Naive B cell (primary cell): ENCODE data around the gene DNMT1. TPM values are rescaled to one million over a fixed set of nuclear protein-coding genes. Genes with fewer than 3 reads are reported as not detected.
A peak's percentile ranks its signal among the peaks of the same experiment; 100 is the strongest.

Source experiments
- ATAC-seq, 2 donors: fragments of 150-1000 bp; cut with Tn5 transposase; 2 replicates each; pipeline ENCODE4 v1.10.0; 2021; ENCODE audit warnings: low read depth in 2 of 2, mild to moderate bottlenecking in 2 of 2, moderate library complexity in 2 of 2
- DNase-seq: peaks from one replicate; pipeline ENCODE4 v3.0.0; 2022
- H3K27ac Mint-ChIP-seq, 6 donors: one replicate each; pipeline ENCODE4 v1.8.0; 2020 to 2022; ENCODE audit warnings: mild to moderate bottlenecking in 6 of 6, mixed read lengths in 6 of 6, moderate library complexity in 5 of 6, inconsistent platforms in 2 of 6
- H3K27me3 Mint-ChIP-seq, 3 donors: one replicate each; pipeline ENCODE4 v1.8.0; 2021 to 2022; ENCODE audit warnings: mixed read lengths in 3 of 3, mild to moderate bottlenecking in 1 of 3
- H3K36me3 Mint-ChIP-seq, 2 donors: one replicate each; pipeline ENCODE4 v1.8.0; 2020 to 2022; ENCODE audit warnings: mixed read lengths in 2 of 2, inconsistent platforms in 1 of 2, mild to moderate bottlenecking in 1 of 2
- H3K4me1 Mint-ChIP-seq, 3 donors: one replicate each; pipeline ENCODE4 v1.8.0; 2020 to 2022; ENCODE audit warnings: mixed read lengths in 3 of 3, inconsistent platforms in 1 of 3, mild to moderate bottlenecking in 1 of 3, moderate library complexity in 1 of 3
- H3K4me3 Mint-ChIP-seq, 8 donors: one replicate each; pipeline ENCODE4 v1.8.0; 2020 to 2022; ENCODE audit warnings: mild to moderate bottlenecking in 8 of 8, mixed read lengths in 8 of 8, moderate library complexity in 8 of 8, inconsistent platforms in 2 of 8
- H3K9me3 Mint-ChIP-seq, 7 donors: one replicate each; pipeline ENCODE4 v1.8.0; 2020 to 2022; ENCODE audit warnings: mixed read lengths in 7 of 7, mild to moderate bottlenecking in 5 of 7, inconsistent platforms in 2 of 7, moderate library complexity in 1 of 7
- polyA plus RNA-seq, 6 donors: library from polyadenylated mRNA; unstranded; fragments of 300-500 nt; fragmentation: Illumina TruSeq; gene quantifications; one replicate each; pipeline ENCODE4 v1.2.3, GENCODE V29; 2021; ENCODE audit warnings: low read depth in 6 of 6

DNMT1 gene
- polyA plus RNA-seq, 6 donors from 2014 or later, result 13.9 to 56.7 (median 31.3) TPM

GRCh38 chr19:10138879-10139795 lies 55.6 kb downstream of the DNMT1 start:
- peaks cover 0 to 13% of the 10 kb centered on the region in 2 donors for H3K36me3 Mint-ChIP-seq
- H3K27me3 Mint-ChIP-seq, result no peaks in the 10 kb centered on the region
- no peaks in the 10 kb centered on the region for H3K9me3 Mint-ChIP-seq
- H3K27ac Mint-ChIP-seq, result no peak overlapping the region
- no peaks in the 10 kb centered on the region for H3K4me1 Mint-ChIP-seq
- no peak overlapping the region for H3K4me3 Mint-ChIP-seq
- ATAC-seq, result no peak
- DNase-seq, result no peak

GRCh38 chr19:10137751-10138682 lies 56.7 kb downstream of the DNMT1 start:
- Mint-ChIP-seq H3K27ac (peak overlapping the region in 1 of 6 donors; percentile 59), H3K4me3 (no peak overlapping the region), H3K36me3 (peaks cover 5 to 14% of the 10 kb centered on the region in 2 donors), H3K9me3 (no peaks in the 10 kb centered on the region), H3K4me1 (no peaks in the 10 kb centered on the region), H3K27me3 (no peaks in the 10 kb centered on the region)
- no peak for ATAC-seq
- no peak for DNase-seq

- Mint-ChIP-seq H3K4me1 (no peaks in the 10 kb centered on the region), H3K36me3 (peaks cover 9 to 14% of the 10 kb centered on the region in 2 donors), H3K9me3 (peaks cover 0 to 2% (median 0%) of the 10 kb centered on the region in 7 donors), H3K4me3 (no peak overlapping the region), H3K27ac (no peak overlapping the region), H3K27me3 (no peaks in the 10 kb centered on the region)
- no peak for DNase-seq
- ATAC-seq, result no peak
These were observed 57.8 kb downstream of the DNMT1 start for GRCh38 chr19:10136936-10137335.

- ATAC-seq, result no peak
- H3K36me3 Mint-ChIP-seq, result peaks cover 9 to 21% of the 10 kb centered on the region in 2 donors
- H3K4me1 Mint-ChIP-seq, result no peaks in the 10 kb centered on the region
- peaks cover 0 to 2% (median 0%) of the 10 kb centered on the region in 7 donors for H3K9me3 Mint-ChIP-seq
- H3K27ac Mint-ChIP-seq, result no peak overlapping the region
- H3K27me3 Mint-ChIP-seq, result no peaks in the 10 kb centered on the region
- no peak for DNase-seq
- no peak overlapping the region for H3K4me3 Mint-ChIP-seq
These were observed 59.0 kb downstream of the DNMT1 start for GRCh38 chr19:10135551-10136334.

GRCh38 chr19:10134040-10134439 lies 60.7 kb downstream of the DNMT1 start:
- Mint-ChIP-seq H3K27me3 (no peaks in the 10 kb centered on the region), H3K36me3 (peaks cover 9 to 16% of the 10 kb centered on the region in 2 donors), H3K4me1 (no peaks in the 10 kb centered on the region), H3K9me3 (peaks cover 0 to 2% (median 0%) of the 10 kb centered on the region in 7 donors), H3K4me3 (no peak overlapping the region), H3K27ac (no peak overlapping the region)
- ATAC-seq, result no peak
- DNase-seq, result no peak

GRCh38 chr19:10133596-10133995 lies 61.2 kb downstream of the DNMT1 start:
- Mint-ChIP-seq H3K4me1 (no peaks in the 10 kb centered on the region), H3K27me3 (no peaks in the 10 kb centered on the region), H3K27ac (no peak overlapping the region), H3K4me3 (no peak overlapping the region), H3K9me3 (peaks cover 0 to 2% (median 0%) of the 10 kb centered on the region in 7 donors), H3K36me3 (peaks cover 9 to 16% of the 10 kb centered on the region in 2 donors)
- no peak for DNase-seq
- ATAC-seq, result no peak

GRCh38 chr19:10132905-10133304 lies 61.8 kb downstream of the DNMT1 start:
- no peak for ATAC-seq
- peaks cover 9 to 16% of the 10 kb centered on the region in 2 donors for H3K36me3 Mint-ChIP-seq

GRCh38 chr19:10126213-10126639 lies 68.5 kb downstream of the DNMT1 start:
- peak overlapping the region in 3 of 6 donors; percentile 56 to 82 (median 61) for H3K27ac Mint-ChIP-seq
- peak overlapping the region in 1 of 8 donors; percentile 15 for H3K4me3 Mint-ChIP-seq
- H3K27me3 Mint-ChIP-seq, result no peaks in the 10 kb centered on the region
- DNase-seq, result peak; percentile 39
- H3K4me1 Mint-ChIP-seq, result peaks cover 6 to 20% (median 9%) of the 10 kb centered on the region in 3 donors
- peaks cover 0 to 3% (median 0%) of the 10 kb centered on the region in 7 donors for H3K9me3 Mint-ChIP-seq
- ATAC-seq, result peak; percentile 84 to 93
- H3K36me3 Mint-ChIP-seq, result peaks cover 0 to under 1% of the 10 kb centered on the region in 2 donors

More at GRCh38 chr19:10132905-10133304, 61.8 kb downstream of the DNMT1 start:
- no peak overlapping the region for H3K27ac Mint-ChIP-seq
- peaks cover 0 to 2% (median 0%) of the 10 kb centered on the region in 7 donors for H3K9me3 Mint-ChIP-seq
- H3K4me1 Mint-ChIP-seq, result no peaks in the 10 kb centered on the region
- no peaks in the 10 kb centered on the region for H3K27me3 Mint-ChIP-seq
- H3K4me3 Mint-ChIP-seq, result no peak overlapping the region
- DNase-seq, result no peak

GRCh38 chr19:10124429-10124828 lies 70.3 kb downstream of the DNMT1 start:
- ATAC-seq (no peak), DNase-seq (no peak)
- H3K4me3 Mint-ChIP-seq, result peak overlapping the region in 3 of 8 donors; percentile 18 to 35 (median 33)
- peaks cover 10 to 27% (median 15%) of the 10 kb centered on the region in 3 donors for H3K4me1 Mint-ChIP-seq
- H3K9me3 Mint-ChIP-seq, result peaks cover 0 to 3% (median 0%) of the 10 kb centered on the region in 7 donors
- H3K27ac Mint-ChIP-seq, result no peak overlapping the region
- no peaks in the 10 kb centered on the region for H3K36me3 Mint-ChIP-seq
- no peaks in the 10 kb centered on the region for H3K27me3 Mint-ChIP-seq

GRCh38 chr19:10122045-10122444 lies 72.7 kb downstream of the DNMT1 start:
- H3K9me3 Mint-ChIP-seq, result peaks cover 0 to 3% (median 0%) of the 10 kb centered on the region in 7 donors
- peak overlapping the region in 1 of 8 donors; percentile 68 for H3K4me3 Mint-ChIP-seq
- H3K27me3 Mint-ChIP-seq, result no peaks in the 10 kb centered on the region
- DNase-seq (no peak), ATAC-seq (no peak)
- H3K27ac Mint-ChIP-seq, result peak overlapping the region in 3 of 6 donors; percentile 12 to 53 (median 15)
- H3K4me1 Mint-ChIP-seq, result peaks cover 16 to 38% (median 21%) of the 10 kb centered on the region in 3 donors
- no peaks in the 10 kb centered on the region for H3K36me3 Mint-ChIP-seq

GRCh38 chr19:10120538-10121189 lies 74.1 kb downstream of the DNMT1 start:
- H3K27ac Mint-ChIP-seq, result no peak overlapping the region
- H3K4me1 Mint-ChIP-seq, result peaks cover 10 to 30% (median 21%) of the 10 kb centered on the region in 3 donors
- peaks cover 0 to 3% (median 0%) of the 10 kb centered on the region in 7 donors for H3K9me3 Mint-ChIP-seq
- H3K36me3 Mint-ChIP-seq, result no peaks in the 10 kb centered on the region
- ATAC-seq, result no peak
- no peak for DNase-seq
- no peaks in the 10 kb centered on the region for H3K27me3 Mint-ChIP-seq
- H3K4me3 Mint-ChIP-seq, result peak overlapping the region in 3 of 8 donors; percentile 35 to 62 (median 43)

- Mint-ChIP-seq H3K4me3 (peak overlapping the region; percentile 88 to 97 (median 93)), H3K27me3 (no peaks in the 10 kb centered on the region), H3K36me3 (no peaks in the 10 kb centered on the region), H3K9me3 (no peaks in the 10 kb centered on the region), H3K27ac (peak overlapping the region in 5 of 6 donors; percentile 72 to 92 (median 89)), H3K4me1 (peaks cover 14 to 26% (median 22%) of the 10 kb centered on the region in 3 donors)
- no peak for DNase-seq
- no peak for ATAC-seq
These were observed 75.8 kb downstream of the DNMT1 start for GRCh38 chr19:10118960-10119359.
